Gastroesophageal sphincter (tissue), 3 donors: Measurements from ENCODE around the gene SLC6A13.

ENCODE experiments used
- CTCF ChIP-seq, 4 experiments: fragments of 200-600 bp in 2 of 4; fragments of 450-650 bp in 2 of 4; sonication (generic) in 1 of 4; IDR thresholded peaks; one replicate each; pipeline ENCODE4 v1.5.1; 2017 to 2019; ENCODE audit warnings: antibody characterized with exemption in 4 of 4, mild to moderate bottlenecking in 2 of 4, moderate library complexity in 2 of 4
- POLR2AphosphoS5 ChIP-seq: sonication (generic); formaldehyde crosslinking; IDR thresholded peaks from one replicate; pipeline ENCODE4 v1.6.1; 2017; ENCODE audit warnings: antibody characterized with exemption

DNA sequence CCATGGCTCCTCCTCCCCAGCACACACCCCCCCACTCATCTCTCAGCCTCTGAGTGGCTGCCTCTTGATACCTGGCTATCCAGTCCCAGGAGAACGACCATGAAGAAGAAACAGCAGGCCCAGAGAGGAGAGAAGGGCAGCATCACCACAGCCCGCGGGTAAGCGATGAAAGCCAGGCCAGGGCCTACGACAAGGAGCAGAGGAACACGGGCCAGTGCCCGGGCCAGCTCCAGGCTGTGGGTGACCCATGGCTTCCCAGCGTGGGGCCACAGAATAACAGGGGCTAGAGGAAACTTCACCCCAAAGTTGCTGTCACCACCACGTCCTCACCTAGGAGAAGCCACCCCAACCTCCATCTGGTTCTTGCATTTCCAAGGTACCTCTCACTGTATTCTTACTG, 38.3 kb downstream of the SLC6A13 start:
- no peak for TF ChIP-seq POLR2AphosphoS5
- TF ChIP-seq CTCF (IDR thresholded peaks at IDR 0.05), result no peak
